Glutamatergic neuron (in vitro differentiated cells): ENCODE measurements around the gene CIDEC. TPM values are rescaled to one million over a fixed set of nuclear protein-coding genes. Genes with fewer than 3 reads are reported as not detected.
A peak's percentile ranks its signal among the peaks of the same experiment; 100 is the strongest.

Experiments
- DNase-seq: peaks from one replicate; pipeline ENCODE4 v3.0.0; 2022
- H3K27ac Mint-ChIP-seq: one replicate; pipeline ENCODE4 v1.8.0; 2020; ENCODE audit warnings: mild to moderate bottlenecking, mixed read lengths, inconsistent platforms; ENCODE audit not compliant: unreplicated experiment
- H3K27me3 Mint-ChIP-seq: one replicate; pipeline ENCODE4 v1.8.0; 2020; ENCODE audit warnings: mild to moderate bottlenecking, moderate library complexity, mixed read lengths, inconsistent platforms; ENCODE audit not compliant: unreplicated experiment
- H3K36me3 Mint-ChIP-seq: one replicate; pipeline ENCODE4 v1.8.0; 2020; ENCODE audit warnings: mild to moderate bottlenecking, mixed read lengths, inconsistent platforms; ENCODE audit not compliant: unreplicated experiment
- H3K4me1 Mint-ChIP-seq: one replicate; pipeline ENCODE4 v1.8.0; 2020; ENCODE audit warnings: mild to moderate bottlenecking, low read depth, mixed read lengths, inconsistent platforms; ENCODE audit not compliant: unreplicated experiment
- H3K4me3 Mint-ChIP-seq: one replicate; pipeline ENCODE4 v1.8.0; 2020; ENCODE audit warnings: mild to moderate bottlenecking, mixed read lengths, inconsistent platforms; ENCODE audit not compliant: unreplicated experiment
- H3K9me3 Mint-ChIP-seq: one replicate; pipeline ENCODE4 v1.8.0; 2020; ENCODE audit warnings: mild to moderate bottlenecking, moderate library complexity, mixed read lengths, inconsistent platforms; ENCODE audit not compliant: unreplicated experiment
- CTCF ChIP-seq: fragments of 200-600 bp; sonication (generic); IDR thresholded peaks from one replicate; pipeline ENCODE4 v1.5.0; 2021; ENCODE audit not compliant: partially characterized antibody, unreplicated experiment
- total RNA-seq: library from RNA; stranded (reverse); fragmentation: NEBNext Ultra II Directional; extraction: Animal tissue kit (Norgen Biotek cat#: 25700); gene quantifications from one replicate; pipeline ENCODE4 v1.2.1, GENCODE V29; 2021; ENCODE audit not compliant: unreplicated experiment

Gene CIDEC
- total RNA-seq, 1 donor from 2014 or later, result not detected

DNA sequence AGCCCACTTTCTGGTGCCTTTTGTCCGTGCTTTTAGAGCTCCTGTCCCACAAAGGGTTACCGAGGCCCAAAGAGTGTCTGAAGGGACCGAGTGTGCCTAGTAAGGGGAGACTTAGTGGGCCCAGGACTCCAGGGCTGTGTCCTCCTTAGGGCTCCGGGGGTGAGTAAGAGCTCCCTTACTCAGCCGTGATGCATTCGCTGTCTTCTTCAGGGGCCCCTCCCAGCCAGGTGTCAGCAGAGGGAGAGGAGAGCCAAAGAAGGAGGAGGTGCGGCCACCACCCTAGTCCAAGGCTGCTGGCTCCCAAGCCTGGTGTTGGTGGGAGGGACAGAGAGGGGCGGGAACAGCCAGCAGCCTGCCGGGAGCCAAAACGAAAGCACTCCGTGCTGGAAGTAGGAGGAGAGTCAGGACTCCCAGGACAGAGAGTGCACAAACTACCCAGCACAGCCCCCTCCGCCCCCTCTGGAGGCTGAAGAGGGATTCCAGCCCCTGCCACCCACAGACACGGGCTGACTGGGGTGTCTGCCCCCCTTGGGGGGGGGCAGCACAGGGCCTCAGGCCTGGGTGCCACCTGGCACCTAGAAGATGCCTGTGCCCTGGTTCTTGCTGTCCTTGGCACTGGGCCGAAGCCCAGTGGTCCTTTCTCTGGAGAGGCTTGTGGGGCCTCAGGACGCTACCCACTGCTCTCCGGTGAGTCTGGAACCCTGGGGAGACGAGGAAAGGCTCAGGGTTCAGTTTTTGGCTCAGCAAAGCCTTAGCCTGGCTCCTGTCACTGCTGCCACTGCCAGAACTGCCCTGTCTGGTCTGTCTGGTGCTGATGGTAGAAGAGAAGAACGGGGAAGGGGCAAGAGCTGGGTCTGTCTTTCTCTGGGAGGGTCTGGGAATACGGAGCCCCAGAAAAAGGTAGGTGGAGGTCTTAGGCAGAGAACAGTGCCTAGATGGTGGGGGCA lies 37.0 kb upstream of the CIDEC start, which contains the start of gene IL17RC:
TSS of gene IL17RC (plus strand) at position 365 of the 947 bp plus-strand sequence. CDS start at position 583, 218 bp downstream.
- peak within 1 kb of the TSS; percentile 95 for H3K27ac Mint-ChIP-seq
- H3K4me3 Mint-ChIP-seq, result peak within 1 kb of the TSS; percentile 85
- peaks cover 6% of the 10 kb centered on the region for H3K36me3 Mint-ChIP-seq
- peaks cover 14% of the 10 kb centered on the region for H3K27me3 Mint-ChIP-seq
- peak; percentile 80 for DNase-seq
- no peak for TF ChIP-seq CTCF
- peaks cover 15% of the 10 kb centered on the region for H3K9me3 Mint-ChIP-seq
- peaks cover 20% of the 10 kb centered on the region for H3K4me1 Mint-ChIP-seq

- H3K9me3 Mint-ChIP-seq, result peaks cover 15% of the 10 kb centered on the region
- peak overlapping the region; percentile 95 for H3K27ac Mint-ChIP-seq
- DNase-seq, result peak; percentile 36
- peaks cover 6% of the 10 kb centered on the region for H3K36me3 Mint-ChIP-seq
- peaks cover 20% of the 10 kb centered on the region for H3K4me1 Mint-ChIP-seq
- no peak for TF ChIP-seq CTCF
- peaks cover 14% of the 10 kb centered on the region for H3K27me3 Mint-ChIP-seq
- peak overlapping the region; percentile 85 for H3K4me3 Mint-ChIP-seq
These were observed 36.3 kb upstream of the CIDEC start for GRCh38 chr3:9916346-9916733.

- peak; percentile 82 for DNase-seq
- Mint-ChIP-seq H3K9me3 (peaks cover 15% of the 10 kb centered on the region), H3K36me3 (peaks cover 6% of the 10 kb centered on the region), H3K27me3 (peaks cover 14% of the 10 kb centered on the region), H3K27ac (peak overlapping the region; percentile 95), H3K4me3 (peak overlapping the region; percentile 85), H3K4me1 (peaks cover 20% of the 10 kb centered on the region)
- TF ChIP-seq CTCF, result no peak
These were observed 35.4 kb upstream of the CIDEC start for GRCh38 chr3:9915254-9916141.

DNA sequence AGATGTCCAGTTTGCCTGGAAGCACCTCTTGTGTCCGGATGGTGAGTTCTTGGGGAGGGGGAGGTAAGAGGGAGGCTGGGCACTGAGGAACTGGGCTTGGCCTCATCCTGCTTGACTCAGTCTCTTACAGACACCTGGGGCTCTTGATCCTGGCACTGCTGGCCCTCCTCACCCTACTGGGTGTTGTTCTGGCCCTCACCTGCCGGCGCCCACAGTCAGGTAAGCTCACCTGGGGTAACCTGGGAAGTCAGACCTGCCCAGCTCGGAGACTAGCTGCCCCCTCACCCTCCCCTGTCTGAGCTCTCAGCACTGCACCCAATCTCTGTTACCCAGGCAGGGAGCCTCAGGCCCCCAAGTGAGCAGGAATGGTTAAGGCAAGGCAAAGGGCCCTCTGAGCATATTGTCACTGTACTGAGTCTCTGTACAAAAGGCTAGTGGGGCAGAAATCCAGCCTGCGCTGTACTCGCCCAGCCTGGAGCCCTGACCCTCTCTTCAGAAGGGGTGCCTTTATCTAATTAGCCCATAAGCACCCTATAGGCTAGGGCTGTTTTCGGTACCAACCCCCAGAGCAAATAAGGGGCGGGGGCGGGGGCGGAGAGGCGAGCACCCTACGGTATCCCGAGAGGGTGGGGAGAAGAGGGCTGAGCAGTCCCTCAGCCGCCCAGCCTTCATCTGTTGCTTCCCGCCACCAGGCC lies 34.7 kb upstream of the CIDEC start:
- no peak for DNase-seq
- Mint-ChIP-seq H3K9me3 (peaks cover 15% of the 10 kb centered on the region), H3K4me3 (peak overlapping the region; percentile 42), H3K36me3 (peaks cover 6% of the 10 kb centered on the region), H3K27ac (peak overlapping the region; percentile 76), H3K27me3 (peaks cover 11% of the 10 kb centered on the region), H3K4me1 (peaks cover 20% of the 10 kb centered on the region)
- TF ChIP-seq CTCF, result no peak
